ENCODE results near the gene SOX5. TPM values are rescaled to one million over a fixed set of nuclear protein-coding genes. Genes with fewer than 3 reads are reported as not detected.

Gene SOX5
- total and polyA plus RNA-seq, 2 experiments from 2014 or later: 1.0 to 4.7 TPM

DNA sequence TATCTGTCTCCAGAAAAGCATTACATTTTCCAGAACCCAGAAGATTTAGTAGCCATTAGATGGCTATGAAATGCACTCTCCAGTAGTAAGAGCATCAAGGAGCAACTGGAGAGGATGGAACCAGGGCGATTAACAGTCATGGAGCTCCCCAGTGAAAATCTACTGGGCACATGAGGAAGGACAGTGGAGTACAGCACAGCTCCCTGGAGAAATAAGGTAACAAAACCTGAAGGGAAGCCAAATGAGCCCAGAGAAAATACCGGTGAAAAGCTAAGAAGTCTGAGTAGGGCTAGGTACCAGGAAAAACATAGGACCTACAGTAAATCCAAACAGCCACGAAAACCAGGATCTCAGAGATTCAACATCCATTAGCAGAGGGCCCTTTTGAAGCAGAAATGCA lies 21.6 kb downstream of the SOX5 start (continued):
- TF ChIP-seq, protein P1, sequence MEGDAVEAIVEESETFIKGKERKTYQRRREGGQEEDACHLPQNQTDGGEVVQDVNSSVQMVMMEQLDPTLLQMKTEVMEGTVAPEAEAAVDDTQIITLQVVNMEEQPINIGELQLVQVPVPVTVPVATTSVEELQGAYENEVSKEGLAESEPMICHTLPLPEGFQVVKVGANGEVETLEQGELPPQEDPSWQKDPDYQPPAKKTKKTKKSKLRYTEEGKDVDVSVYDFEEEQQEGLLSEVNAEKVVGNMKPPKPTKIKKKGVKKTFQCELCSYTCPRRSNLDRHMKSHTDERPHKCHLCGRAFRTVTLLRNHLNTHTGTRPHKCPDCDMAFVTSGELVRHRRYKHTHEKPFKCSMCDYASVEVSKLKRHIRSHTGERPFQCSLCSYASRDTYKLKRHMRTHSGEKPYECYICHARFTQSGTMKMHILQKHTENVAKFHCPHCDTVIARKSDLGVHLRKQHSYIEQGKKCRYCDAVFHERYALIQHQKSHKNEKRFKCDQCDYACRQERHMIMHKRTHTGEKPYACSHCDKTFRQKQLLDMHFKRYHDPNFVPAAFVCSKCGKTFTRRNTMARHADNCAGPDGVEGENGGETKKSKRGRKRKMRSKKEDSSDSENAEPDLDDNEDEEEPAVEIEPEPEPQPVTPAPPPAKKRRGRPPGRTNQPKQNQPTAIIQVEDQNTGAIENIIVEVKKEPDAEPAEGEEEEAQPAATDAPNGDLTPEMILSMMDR (conservative IDR thresholded peaks at IDR 0.05; ENCODE audit: low read depth in 2 of 2): peak in 1 of 2 experiments; percentile 24; a peak in 1 of 4 replicates

DNA sequence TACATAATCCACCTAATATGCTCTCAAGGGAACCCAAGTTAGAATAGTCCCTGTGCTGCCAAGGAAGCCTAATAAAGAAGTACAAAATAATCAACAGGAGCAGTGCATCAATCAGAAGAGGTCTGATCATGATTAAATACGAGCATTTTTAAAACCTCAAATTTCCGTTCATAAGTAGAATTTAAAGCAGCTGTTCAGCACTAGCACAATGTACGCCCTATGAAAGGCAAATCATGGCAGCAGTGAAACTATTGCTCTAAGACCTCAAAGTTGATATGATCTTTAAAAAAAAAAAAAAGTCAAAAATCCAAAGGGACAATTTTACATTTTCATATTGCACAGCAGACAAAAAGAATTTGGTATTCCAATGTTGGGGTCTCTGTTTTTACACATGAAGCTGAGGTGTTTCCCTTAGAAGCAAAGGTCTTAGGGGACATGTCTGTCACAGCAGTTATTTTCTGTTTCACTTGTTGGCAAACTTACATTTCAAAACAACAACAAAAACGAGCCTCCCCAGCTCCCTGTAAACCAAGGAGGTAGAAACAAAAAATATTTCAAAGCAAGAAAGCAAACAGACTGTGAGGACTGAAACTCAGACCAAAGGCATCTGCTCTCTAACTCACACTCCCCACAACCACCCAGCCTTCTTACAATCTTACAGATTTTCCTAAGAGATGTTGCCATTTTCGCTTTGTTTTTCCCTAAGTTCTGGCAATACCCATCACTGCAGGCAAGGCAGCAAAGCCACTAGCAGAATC lies 28.2 kb downstream of the SOX5 start:
- H2AFZ ChIP-seq: peak overlapping the region; percentile 25; the same call in 1 of the 2 replicates
- no peaks in the 10 kb centered on the region for H3K27me3 ChIP-seq (ENCODE audit: insufficient read depth)
- H3K4me3 Mint-ChIP-seq: no peak overlapping the region
- H3F3A ChIP-seq (replicated peaks; ENCODE audit: low read depth): no peaks in the 10 kb centered on the region
- no peaks in the 10 kb centered on the region for H3K36me3 ChIP-seq (ENCODE audit: insufficient read depth)
- H4K20me1 ChIP-seq (replicated peaks; ENCODE audit: insufficient read depth): no peaks in the 10 kb centered on the region
- peaks cover 3% of the 10 kb centered on the region; the same call in 1 of the 3 replicates for H3K4me1 Mint-ChIP-seq
- H3K9me2 ChIP-seq (ENCODE audit: insufficient read depth): no peaks in the 10 kb centered on the region
- H3K4me3 ChIP-seq: no peak overlapping the region
- no peaks in the 10 kb centered on the region for H3K27me3 Mint-ChIP-seq (ENCODE audit: insufficient read depth, low read depth, poor library complexity)
- H3K4me1 ChIP-seq (ENCODE audit: insufficient read depth): peaks cover 5% of the 10 kb centered on the region; the same call in 1 of the 2 replicates
- no peaks in the 10 kb centered on the region for H3K9me3 Mint-ChIP-seq
- DNase-seq (ENCODE audit: low spot score) (no peak), ATAC-seq (no peak)
- H3K4me2 ChIP-seq: no peak overlapping the region
- H3K36me3 Mint-ChIP-seq (ENCODE audit: low read depth): no peaks in the 10 kb centered on the region
- peak overlapping the region; percentile 58 for H3K27ac Mint-ChIP-seq
- no peak overlapping the region for H3K27ac ChIP-seq (ENCODE audit: low read depth)
- no peaks in the 10 kb centered on the region for H3K79me2 ChIP-seq (replicated peaks; ENCODE audit: insufficient read depth)
- TF ChIP-seq EZH2 (IDR thresholded peaks at IDR 0.05; ENCODE audit: low read depth, unreplicated experiment) (no peak), NANOG (IDR thresholded peaks at IDR 0.05; ENCODE audit: borderline replicate concordance) (no peak), STAT1 (IDR thresholded peaks at IDR 0.05; ENCODE audit: unreplicated experiment) (no peak), JUNB (IDR thresholded peaks at IDR 0.05; ENCODE audit: unreplicated experiment) (no peak), ZNF331 (CRISPR knock-in tag; IDR thresholded peaks at IDR 0.05; ENCODE audit: low read depth) (no peak), POLR2AphosphoS5 (IDR thresholded peaks at IDR 0.05; ENCODE audit: low read depth) (no peak), ZNF114 (CRISPR knock-in tag; IDR thresholded peaks at IDR 0.05) (no peak), CREB1 (CRISPR knock-in tag; IDR thresholded peaks at IDR 0.05; ENCODE audit: low read depth) (no peak)
- TF ChIP-seq, protein P2, sequence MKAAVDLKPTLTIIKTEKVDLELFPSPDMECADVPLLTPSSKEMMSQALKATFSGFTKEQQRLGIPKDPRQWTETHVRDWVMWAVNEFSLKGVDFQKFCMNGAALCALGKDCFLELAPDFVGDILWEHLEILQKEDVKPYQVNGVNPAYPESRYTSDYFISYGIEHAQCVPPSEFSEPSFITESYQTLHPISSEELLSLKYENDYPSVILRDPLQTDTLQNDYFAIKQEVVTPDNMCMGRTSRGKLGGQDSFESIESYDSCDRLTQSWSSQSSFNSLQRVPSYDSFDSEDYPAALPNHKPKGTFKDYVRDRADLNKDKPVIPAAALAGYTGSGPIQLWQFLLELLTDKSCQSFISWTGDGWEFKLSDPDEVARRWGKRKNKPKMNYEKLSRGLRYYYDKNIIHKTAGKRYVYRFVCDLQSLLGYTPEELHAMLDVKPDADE (IDR thresholded peaks at IDR 0.05): no peak
- TF ChIP-seq, protein P3, sequence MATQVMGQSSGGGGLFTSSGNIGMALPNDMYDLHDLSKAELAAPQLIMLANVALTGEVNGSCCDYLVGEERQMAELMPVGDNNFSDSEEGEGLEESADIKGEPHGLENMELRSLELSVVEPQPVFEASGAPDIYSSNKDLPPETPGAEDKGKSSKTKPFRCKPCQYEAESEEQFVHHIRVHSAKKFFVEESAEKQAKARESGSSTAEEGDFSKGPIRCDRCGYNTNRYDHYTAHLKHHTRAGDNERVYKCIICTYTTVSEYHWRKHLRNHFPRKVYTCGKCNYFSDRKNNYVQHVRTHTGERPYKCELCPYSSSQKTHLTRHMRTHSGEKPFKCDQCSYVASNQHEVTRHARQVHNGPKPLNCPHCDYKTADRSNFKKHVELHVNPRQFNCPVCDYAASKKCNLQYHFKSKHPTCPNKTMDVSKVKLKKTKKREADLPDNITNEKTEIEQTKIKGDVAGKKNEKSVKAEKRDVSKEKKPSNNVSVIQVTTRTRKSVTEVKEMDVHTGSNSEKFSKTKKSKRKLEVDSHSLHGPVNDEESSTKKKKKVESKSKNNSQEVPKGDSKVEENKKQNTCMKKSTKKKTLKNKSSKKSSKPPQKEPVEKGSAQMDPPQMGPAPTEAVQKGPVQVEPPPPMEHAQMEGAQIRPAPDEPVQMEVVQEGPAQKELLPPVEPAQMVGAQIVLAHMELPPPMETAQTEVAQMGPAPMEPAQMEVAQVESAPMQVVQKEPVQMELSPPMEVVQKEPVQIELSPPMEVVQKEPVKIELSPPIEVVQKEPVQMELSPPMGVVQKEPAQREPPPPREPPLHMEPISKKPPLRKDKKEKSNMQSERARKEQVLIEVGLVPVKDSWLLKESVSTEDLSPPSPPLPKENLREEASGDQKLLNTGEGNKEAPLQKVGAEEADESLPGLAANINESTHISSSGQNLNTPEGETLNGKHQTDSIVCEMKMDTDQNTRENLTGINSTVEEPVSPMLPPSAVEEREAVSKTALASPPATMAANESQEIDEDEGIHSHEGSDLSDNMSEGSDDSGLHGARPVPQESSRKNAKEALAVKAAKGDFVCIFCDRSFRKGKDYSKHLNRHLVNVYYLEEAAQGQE (IDR thresholded peaks at IDR 0.05; ENCODE audit: unreplicated experiment): no peak
- TF ChIP-seq, protein P1 (conservative IDR thresholded peaks at IDR 0.05; ENCODE audit: low read depth in 2 of 2): no peak
